Stimulated activated CD4-positive, alpha-beta T cell treated with anti-CD3 and anti-CD28 coated beads, Interleukin-12 subunit alpha, Interleukin-12 subunit beta, amount 100 ng/mL, for 24 hours (primary cell): Measurements from ENCODE around the gene SHISA4.
"Not testable (repeated sequence)": the region's sequence is repeated elsewhere in the genome, so short reads cannot be mapped to it uniquely, and the experiment has no call there.

Experiments used
- DNase-seq, 2 experiments: peaks; one replicate each; pipeline ENCODE4 v3.0.0-alpha.2; 2020; ENCODE audit warnings: low read depth in 2 of 2

The SHISA4 gene

GRCh38 chr1:201888282-201889089, at the start of gene SHISA4:
SHISA4 (plus strand) TSS chr1:201888898; CDS start chr1:201888995, 97 bp downstream.
- no peak for DNase-seq

DNA sequence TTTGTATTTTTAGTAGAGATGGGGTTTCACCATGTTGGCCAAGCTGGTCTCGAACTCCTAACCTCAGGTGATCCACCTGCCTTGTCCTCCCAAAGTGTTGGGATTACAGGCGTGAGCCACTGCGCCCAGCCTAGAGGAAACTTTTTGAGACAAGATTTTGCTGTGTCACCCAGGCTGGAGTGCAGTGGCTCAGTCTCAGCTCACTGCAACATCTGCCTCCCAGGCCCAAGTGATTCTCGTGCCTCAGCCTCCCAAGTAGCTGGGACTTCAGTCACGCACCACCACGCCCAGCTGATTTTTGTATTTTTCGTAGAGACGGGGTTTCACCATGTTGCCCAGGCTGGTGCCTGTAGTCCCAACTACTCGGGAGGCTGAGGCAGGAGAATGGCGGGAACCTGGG, 49.6 kb upstream of the SHISA4 start:
- not testable (repeated sequence) for DNase-seq

GRCh38 chr1:201840055-201840454, 48.6 kb upstream of the SHISA4 start:
- DNase-seq: no peak

DNA sequence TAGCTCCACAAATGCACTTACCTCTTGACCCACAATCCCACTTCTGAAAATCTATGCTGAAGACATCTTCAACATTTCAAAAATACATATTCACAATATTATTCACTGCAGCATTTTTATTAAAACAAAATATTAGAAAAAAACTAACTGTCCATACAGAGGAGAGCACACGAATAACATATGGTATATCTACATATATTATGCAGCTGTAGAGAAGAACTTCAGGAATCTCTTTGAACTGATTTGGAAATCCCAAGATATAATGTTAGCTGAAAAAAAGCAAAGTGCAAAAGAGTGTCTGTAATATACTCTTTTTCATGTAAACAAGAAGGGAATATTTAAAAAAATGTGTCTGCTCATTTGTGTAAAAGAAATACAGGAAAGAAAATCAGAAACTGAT, 48.2 kb upstream of the SHISA4 start:
- DNase-seq: no peak

- DNase-seq: no peak
Measured at GRCh38 chr1:201841265-201841912, 47.3 kb upstream of the SHISA4 start.

- no peak for DNase-seq
Measured at GRCh38 chr1:201842472-201843027, 46.1 kb upstream of the SHISA4 start.

- no peak for DNase-seq
Measured at GRCh38 chr1:201845331-201846083, 43.2 kb upstream of the SHISA4 start.

DNA sequence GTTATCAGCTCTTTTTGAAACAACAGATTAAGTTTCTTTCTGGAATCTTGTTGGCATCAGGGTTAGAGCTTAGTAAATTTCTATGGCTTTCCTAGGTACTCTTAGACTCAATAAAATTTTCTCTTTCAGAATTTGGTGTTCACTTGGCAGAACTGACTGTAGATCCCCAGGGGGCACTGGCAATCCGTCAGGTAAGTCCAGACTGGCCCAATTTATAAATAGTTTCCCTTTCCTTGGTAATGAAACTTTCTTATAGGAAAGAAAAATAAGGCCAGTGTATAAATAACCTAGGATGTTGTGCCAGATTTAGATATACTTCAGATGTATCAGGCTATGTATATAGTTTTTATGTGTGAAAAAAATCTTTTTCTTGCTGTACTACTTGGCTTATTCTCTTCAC, 41.5 kb upstream of the SHISA4 start:
- no peak for DNase-seq

DNA sequence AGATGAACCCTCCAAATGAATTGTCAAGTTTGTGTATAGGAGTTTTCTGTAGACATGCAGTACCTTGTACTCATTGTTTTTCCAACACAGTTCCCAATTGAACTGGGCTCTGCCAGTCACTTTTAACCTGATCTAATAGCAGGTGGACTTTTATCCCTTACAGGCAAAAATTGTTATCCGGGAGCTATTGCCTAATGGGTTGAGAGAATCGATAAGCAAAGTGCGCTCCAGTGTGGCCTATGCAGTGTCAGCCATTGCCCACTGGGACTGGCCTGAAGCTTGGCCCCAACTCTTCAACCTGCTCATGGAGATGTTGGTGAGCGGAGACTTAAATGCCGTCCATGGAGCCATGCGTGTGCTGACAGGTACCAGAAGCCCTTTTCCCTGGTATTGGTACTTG, 40.5 kb upstream of the SHISA4 start:
- no peak for DNase-seq

DNA sequence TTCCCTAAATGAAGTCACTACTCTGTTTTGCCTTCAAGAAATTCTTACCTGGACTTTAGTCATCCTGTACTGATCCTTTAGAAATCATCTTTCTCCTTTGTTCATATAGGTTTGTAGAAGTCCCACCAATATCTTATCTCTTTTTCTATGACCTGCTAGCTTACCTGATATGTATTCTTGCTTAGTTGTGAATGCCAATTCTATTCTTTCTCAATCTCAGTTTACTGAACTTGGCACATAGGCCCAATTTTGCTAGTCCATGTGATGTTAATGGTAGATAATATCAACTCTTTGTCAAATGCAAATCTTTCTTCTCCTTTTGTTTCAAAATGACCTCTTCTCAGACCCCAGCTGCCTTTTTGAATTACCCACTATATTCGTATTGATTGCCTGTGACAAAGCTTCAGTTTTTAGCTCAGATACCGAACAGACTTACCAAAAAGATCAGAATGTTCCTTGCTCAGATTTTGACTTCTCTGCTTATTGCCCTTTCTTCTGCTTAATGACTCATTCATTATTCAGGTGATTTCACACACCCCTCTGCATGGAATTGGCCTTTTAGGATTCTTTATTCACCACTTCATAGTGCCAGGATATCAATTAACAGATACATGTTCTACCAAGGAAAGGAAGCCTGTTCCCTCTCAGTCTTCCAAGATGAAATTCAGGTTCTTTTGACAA, 39.2 kb upstream of the SHISA4 start:
- DNase-seq: no peak

- no peak for DNase-seq
Measured at GRCh38 chr1:201850053-201850397, 38.7 kb upstream of the SHISA4 start.

- no peak for DNase-seq
Measured at GRCh38 chr1:201851949-201852348, 36.7 kb upstream of the SHISA4 start.

DNA sequence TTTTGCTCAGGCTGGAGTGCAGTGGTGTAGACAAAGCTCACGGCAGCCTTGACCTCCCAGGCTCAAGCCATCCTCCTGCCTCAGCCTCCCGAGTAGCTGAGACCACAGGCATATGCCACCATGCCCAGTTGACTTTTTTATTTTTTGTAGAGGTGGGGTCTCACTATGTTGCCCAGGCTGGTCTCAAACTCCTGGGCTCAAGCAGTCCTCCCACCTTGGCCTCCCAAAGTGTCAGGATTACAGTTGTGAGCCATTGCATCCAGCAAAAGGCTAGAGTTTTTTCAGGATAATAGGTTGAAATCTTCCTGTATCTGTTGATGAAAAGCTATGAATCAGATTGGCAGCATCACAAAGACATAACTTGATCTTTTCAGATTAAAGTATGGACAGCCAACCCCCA, 32.0 kb upstream of the SHISA4 start:
- not testable (repeated sequence) for DNase-seq

GRCh38 chr1:201859424-201859823, 29.3 kb upstream of the SHISA4 start:
- DNase-seq: no peak

GRCh38 chr1:201861448-201861847, 27.2 kb upstream of the SHISA4 start:
- DNase-seq: no peak

- DNase-seq: no peak
Measured at GRCh38 chr1:201870397-201870796, 18.3 kb upstream of the SHISA4 start.

GRCh38 chr1:201874672-201875071, 14.0 kb upstream of the SHISA4 start:
- DNase-seq: no peak

DNA sequence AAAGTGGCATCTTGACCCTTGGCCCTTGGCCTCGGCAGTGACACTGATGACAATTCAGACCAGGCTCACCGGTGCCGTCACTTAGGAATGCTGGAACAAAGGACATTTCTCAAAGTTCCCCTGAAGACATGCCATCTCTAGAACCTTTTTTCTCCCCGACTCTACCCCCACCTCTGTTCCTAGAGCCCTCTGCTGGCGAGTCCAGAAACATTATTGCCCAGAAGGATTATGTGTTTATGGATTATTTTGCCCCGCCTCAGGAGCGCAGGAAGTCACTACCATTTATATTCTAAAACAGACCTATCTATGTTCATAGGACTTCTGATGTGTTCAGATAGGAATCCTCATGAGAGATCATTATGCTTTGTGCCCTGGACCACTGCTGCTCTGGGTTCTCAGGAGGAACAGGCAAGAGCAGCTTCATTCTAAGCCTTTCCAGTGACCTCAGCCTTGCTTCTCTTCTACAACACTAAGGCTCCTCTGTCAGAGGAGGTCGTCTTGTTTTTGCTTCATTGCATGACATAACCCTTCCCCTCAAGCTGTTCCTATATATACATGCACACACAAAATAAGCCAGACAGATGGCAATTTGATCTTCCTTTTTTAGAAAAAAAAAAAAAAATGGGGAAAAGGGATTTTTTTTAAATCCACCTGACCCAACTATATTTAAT, 12.4 kb upstream of the SHISA4 start:
- DNase-seq: no peak

DNA sequence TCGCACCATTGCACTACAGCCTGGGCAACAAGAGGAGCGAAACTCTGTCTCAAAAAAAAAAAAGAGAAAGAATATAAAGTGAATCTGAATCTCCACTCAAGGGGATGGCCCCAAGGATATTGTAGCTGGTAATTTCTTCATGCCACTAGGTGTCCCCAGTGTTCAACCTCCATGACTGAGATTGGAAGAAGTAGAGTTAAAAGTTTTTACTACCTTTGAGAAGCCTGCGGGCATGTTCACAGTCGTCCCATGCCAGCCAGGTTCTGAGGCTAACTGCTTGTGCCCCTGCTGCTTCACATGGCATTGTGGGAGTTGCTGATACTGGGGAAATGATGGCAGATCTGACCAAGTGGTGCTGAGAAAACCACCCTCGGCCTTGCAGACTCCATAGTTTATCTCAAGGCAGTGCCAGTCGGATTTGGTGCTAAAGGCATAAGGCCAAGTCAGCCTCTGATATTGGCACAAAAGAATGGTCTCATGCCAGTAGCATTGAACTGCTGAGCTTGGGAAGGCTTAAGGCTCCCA, 10.8 kb upstream of the SHISA4 start:
- no peak for DNase-seq

DNA sequence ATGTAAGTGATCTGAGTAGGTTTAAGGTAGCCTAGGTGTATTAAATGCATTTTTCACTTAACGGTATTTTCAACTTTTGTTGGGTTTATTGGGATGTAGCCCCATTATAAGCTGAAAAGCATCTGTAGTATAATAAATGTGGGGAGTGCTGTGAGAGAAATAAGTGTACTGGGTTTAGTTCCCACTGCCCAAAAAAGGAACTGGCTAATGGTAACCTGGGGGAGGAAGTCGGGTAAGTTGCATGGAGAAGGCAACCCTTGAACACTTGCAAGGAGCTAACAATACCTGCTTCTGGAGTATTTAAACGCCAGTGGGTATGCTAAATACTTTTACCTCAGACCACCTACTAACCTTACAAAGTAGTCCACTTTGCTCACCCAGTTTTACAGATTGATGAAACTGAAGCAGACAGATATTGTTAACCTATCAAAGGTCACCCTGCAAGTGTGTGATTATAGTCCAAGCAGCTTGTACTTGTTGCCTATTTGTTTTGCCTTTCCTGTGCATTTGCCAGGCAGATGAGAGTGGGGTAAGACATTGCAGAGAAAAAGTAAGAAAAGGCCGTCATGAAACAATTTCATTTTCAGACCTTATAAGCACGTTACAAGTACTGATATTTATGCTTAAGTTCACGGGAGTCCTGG, 7.6 kb upstream of the SHISA4 start:
- DNase-seq: no peak

GRCh38 chr1:201881617-201882016, 7.1 kb upstream of the SHISA4 start:
- no peak for DNase-seq
